GM12874 (cell line): ENCODE results near the gene ACY1.

ENCODE experiments used
- TF ChIP-seq, protein P1 (sequence below): IDR thresholded peaks from 2 replicates; pipeline ENCODE4 v1.5.1; 2011; ENCODE audit warnings: low read depth, mild to moderate bottlenecking, control low read depth, low read length, moderate library complexity; ENCODE audit not compliant: insufficient read depth

The ACY1 gene

DNA sequence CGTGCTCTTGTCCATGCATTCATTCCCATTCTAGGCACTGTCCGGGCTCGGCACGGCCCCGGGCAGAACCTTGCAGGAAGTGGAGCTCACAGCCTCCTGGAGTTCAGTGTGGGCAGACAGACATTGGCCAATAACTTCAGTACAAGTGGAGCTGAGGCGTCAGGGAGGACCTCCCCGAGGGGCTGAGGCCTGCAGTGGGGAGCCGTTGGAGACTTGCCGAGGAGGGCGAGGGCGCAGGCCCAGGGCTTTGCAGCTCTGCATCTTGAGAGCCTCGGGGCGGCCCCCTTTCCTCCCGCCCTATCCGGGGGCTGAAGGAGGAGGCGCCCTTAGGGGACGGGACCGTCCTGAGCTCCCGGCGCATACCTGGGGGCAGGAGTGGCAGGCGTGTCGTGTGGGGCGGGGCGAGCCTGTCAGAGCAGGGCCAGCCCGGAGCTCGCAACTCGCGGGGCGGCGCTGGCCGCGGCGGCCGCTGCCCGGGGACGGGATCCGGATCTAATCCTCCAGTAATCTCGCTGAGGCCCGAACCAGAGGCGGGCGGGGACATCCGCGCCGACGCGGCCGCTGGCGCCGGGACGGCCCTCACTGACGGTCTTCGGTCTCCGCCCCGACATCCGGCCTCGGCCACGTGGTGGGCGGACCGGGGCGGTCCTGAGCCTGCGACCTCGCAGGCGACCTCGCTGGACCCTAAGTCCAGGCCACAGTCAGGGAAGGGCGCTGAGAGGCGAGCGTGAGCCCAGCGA, at the start of gene ACY1:
ACY1 (plus strand) TSS at position 698 of the 740 bp plus-strand sequence. CDS start 530 bp downstream, outside the sequence.
- TF ChIP-seq, protein P1, sequence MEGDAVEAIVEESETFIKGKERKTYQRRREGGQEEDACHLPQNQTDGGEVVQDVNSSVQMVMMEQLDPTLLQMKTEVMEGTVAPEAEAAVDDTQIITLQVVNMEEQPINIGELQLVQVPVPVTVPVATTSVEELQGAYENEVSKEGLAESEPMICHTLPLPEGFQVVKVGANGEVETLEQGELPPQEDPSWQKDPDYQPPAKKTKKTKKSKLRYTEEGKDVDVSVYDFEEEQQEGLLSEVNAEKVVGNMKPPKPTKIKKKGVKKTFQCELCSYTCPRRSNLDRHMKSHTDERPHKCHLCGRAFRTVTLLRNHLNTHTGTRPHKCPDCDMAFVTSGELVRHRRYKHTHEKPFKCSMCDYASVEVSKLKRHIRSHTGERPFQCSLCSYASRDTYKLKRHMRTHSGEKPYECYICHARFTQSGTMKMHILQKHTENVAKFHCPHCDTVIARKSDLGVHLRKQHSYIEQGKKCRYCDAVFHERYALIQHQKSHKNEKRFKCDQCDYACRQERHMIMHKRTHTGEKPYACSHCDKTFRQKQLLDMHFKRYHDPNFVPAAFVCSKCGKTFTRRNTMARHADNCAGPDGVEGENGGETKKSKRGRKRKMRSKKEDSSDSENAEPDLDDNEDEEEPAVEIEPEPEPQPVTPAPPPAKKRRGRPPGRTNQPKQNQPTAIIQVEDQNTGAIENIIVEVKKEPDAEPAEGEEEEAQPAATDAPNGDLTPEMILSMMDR = no peak

- TF ChIP-seq, protein P1 = no peak
Measured at GRCh38 chr3:51934139-51934850, 49.0 kb upstream of the ACY1 start.

- TF ChIP-seq, protein P1 = no peak
Measured at GRCh38 chr3:51934991-51935885, 48.1 kb upstream of the ACY1 start.

- TF ChIP-seq, protein P1 = no peak
Measured at GRCh38 chr3:51935886-51936755, 47.2 kb upstream of the ACY1 start.

DNA sequence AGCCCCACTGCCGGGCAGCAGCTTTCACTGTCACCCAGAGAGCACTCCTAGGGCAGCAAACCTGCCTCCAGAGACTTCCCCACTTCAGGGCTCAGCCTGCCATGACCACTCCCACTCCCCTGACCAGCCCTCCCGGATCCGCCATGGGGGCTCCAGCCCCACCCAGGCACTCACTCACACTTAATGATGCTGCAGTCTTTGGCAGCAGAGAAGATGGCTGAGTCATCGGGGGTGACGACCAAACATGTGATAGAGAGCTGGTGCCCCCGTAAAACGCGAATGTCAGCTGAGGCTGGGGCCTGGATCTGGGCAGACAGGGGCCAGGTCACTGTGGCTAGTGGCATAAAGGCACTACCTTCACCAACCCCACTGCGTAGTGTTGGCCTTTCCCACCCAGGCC, 46.3 kb upstream of the ACY1 start:
- TF ChIP-seq, protein P1 = no peak

GRCh38 chr3:51937611-51938450, 45.5 kb upstream of the ACY1 start:
- TF ChIP-seq, protein P1 = no peak
